Panc1 (cell line): ENCODE data around the gene LRCH1. TPM values are rescaled to one million over a fixed set of nuclear protein-coding genes. Genes with fewer than 3 reads are reported as not detected.

ENCODE experiments used
- ATAC-seq: fragments of 200-7000 bp; cut with Tn5 transposase; 2 replicates; pipeline ENCODE4 v1.9.1; 2020; ENCODE audit warnings: mild to moderate bottlenecking, moderate library complexity
- BruUV-seq: library from RNA; stranded (reverse); fragments of 400-500 nt; replicated peaks from 2 replicates; lab custom pipeline; 2021; lab: Mats Ljungman, UMichigan
- CTCF ChIA-PET: fragments of 300-600 bp; sonication (Branson Sonifier 250); formaldehyde crosslinking; loops from one replicate; lab custom pipeline; 2022; ENCODE audit warnings: antibody characterized with exemption; lab: Charles Lee
- POLR2A ChIA-PET: fragments of 300-600 bp; sonication (Branson Sonifier 250); formaldehyde crosslinking; loops from one replicate; lab custom pipeline; 2022; ENCODE audit warnings: antibody characterized with exemption; lab: Charles Lee
- DNase-seq: peaks from one replicate; pipeline ENCODE4 v3.0.0-alpha.2; 2010; ENCODE audit warnings: low read depth, low spot score
- H3K27ac ChIP-seq: 2 replicates; pipeline ENCODE4 v1.5.1; 2011; ENCODE audit warnings: mild to moderate bottlenecking, low read length, inconsistent platforms
- H3K27me3 ChIP-seq: fragments of 200-500 bp; sonication (Bioruptor generic); 2 replicates; pipeline ENCODE4 v1.6.0; 2014; ENCODE audit warnings: low read length, inconsistent platforms; ENCODE audit not compliant: control insufficient read depth, insufficient read depth
- H3K36me3 ChIP-seq: fragments of 200-500 bp; sonication (Bioruptor generic); 2 replicates; pipeline ENCODE4 v1.5.1; 2014; ENCODE audit warnings: inconsistent platforms, mild to moderate bottlenecking, low read length, moderate library complexity; ENCODE audit not compliant: control insufficient read depth, insufficient read depth
- H3K4me1 ChIP-seq: 2 replicates; pipeline ENCODE4 v1.5.1; 2011; ENCODE audit warnings: inconsistent platforms, mild to moderate bottlenecking, low read length, moderate library complexity; ENCODE audit not compliant: control insufficient read depth, insufficient read depth
- H3K4me3 ChIP-seq, 2 experiments: 2 replicates each; pipeline ENCODE4 v1.5.1; 2011 to 2012; ENCODE audit warnings: low read depth in 2 of 2, low read length in 2 of 2, mild to moderate bottlenecking in 2 of 2, inconsistent platforms in 1 of 2, moderate library complexity in 1 of 2
- H3K9me3 ChIP-seq: fragments of 200-500 bp; sonication (Bioruptor generic); 2 replicates; pipeline ENCODE4 v1.5.1; 2014; ENCODE audit warnings: low read depth, mild to moderate bottlenecking, inconsistent platforms, low read length, moderate library complexity; ENCODE audit not compliant: control insufficient read depth, insufficient read depth
- CTCF ChIP-seq: fragments of 450-650 bp; IDR thresholded peaks from 2 replicates; pipeline ENCODE4 v1.5.1; 2017; ENCODE audit warnings: mild to moderate bottlenecking
- POLR2AphosphoS5 ChIP-seq: IDR thresholded peaks from 2 replicates; pipeline ENCODE4 v1.6.1; 2012; ENCODE audit warnings: mild to moderate bottlenecking, low read depth, low read length, moderate library complexity
- REST ChIP-seq, 2 experiments: IDR thresholded peaks; 2 replicates each; pipeline ENCODE4 v1.6.1; 2011 to 2012; ENCODE audit warnings: low read depth in 2 of 2, control low read depth in 1 of 2, low read length in 1 of 2, mild to moderate bottlenecking in 1 of 2, moderate library complexity in 1 of 2; ENCODE audit not compliant: insufficient read depth in 1 of 2
- SIN3A ChIP-seq: IDR thresholded peaks from 2 replicates; pipeline ENCODE4 v1.6.1; 2012; ENCODE audit warnings: low read depth, mild to moderate bottlenecking, low read length, moderate library complexity, borderline replicate concordance; ENCODE audit not compliant: insufficient read depth
- TCF7L2 ChIP-seq: IDR thresholded peaks from 2 replicates; pipeline ENCODE4 v1.6.1; 2011; ENCODE audit warnings: mild to moderate bottlenecking, low read depth, low read length, inconsistent platforms
- in situ Hi-C: cut with HindIII; loops from 2 replicates; pipeline ENCODE4 v1.10.0; 2016; ENCODE audit warnings: low sequenced_read_pairs, low pct_unique_long_range_greater_than_20kb
- intact Hi-C: fragments of 100-400 bp; cut with micrococcal nuclease; formaldehyde crosslinking; loops from one replicate; pipeline ENCODE4 v1.10.0; 2022; ENCODE audit not compliant: unreplicated experiment
- total RNA-seq: library from RNA; stranded (reverse); gene quantifications from one replicate; pipeline ENCODE4 v1.2.1, GENCODE V29; 2021; ENCODE audit not compliant: unreplicated experiment

The LRCH1 gene
- total RNA-seq, 1 experiment from 2014 or later, result 7.9 TPM

DNA sequence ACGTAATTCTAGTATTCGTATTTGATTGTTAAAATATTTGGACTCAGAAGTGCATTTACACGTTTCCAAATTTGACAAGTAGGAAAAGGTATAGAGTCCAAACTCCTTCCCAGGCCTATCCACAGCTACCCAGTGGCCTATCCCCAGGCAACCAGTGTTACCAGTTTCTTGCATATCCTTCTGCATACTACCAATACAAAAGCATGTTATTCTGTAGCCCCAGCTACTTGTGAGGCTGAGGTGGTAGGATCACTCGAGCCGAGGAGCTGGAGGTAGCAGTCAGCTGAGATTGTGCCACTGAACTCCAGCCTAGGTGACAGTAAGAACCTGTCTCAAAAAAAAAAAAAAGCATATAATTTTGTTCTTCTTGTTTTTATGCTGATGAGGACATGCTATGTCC is 67.1 kb downstream of the LRCH1 start:
- no peak for ATAC-seq
- Histone ChIP-seq H3K9me3 (no peaks in the 10 kb centered on the region), H3K27ac (no peak overlapping the region), H3K4me3 (no peak overlapping the region), H3K27me3 (no peaks in the 10 kb centered on the region), H3K36me3 (no peaks in the 10 kb centered on the region), H3K4me1 (no peaks in the 10 kb centered on the region; the same call in 1 of the 2 replicates)
- BruUV-seq, result no TSS peak
- in situ Hi-C loops (no loop called here), intact Hi-C loops (no loop called here)
- ChIA-PET POLR2A (no interaction called here), CTCF (interaction anchor here (0.5 kb wide), 1 partner anchor 68 kb away, joined by 5 read pairs; no protein-coding TSS in a partner anchor)
- DNase-seq, result no peak
- TF ChIP-seq TCF7L2 (no peak), CTCF (no peak), SIN3A (no peak), REST (IDR thresholded peaks at IDR 0.05; ENCODE audit: insufficient read depth in 1 of 2, low read depth in 2 of 2, low read length in 1 of 2) (no peak), POLR2AphosphoS5 (no peak)

- ChIA-PET POLR2A (no interaction called here), CTCF (no interaction called here)
- Histone ChIP-seq H3K27ac (no peak overlapping the region), H3K4me3 (no peak overlapping the region), H3K4me1 (no peaks in the 10 kb centered on the region; the same call in 1 of the 2 replicates), H3K9me3 (no peaks in the 10 kb centered on the region), H3K27me3 (no peaks in the 10 kb centered on the region), H3K36me3 (no peaks in the 10 kb centered on the region)
- in situ Hi-C loops (no loop called here), intact Hi-C loops (no loop called here)
- no peak for TF ChIP-seq POLR2AphosphoS5
- TF ChIP-seq SIN3A, result no peak
- TF ChIP-seq REST (IDR thresholded peaks at IDR 0.05; ENCODE audit: insufficient read depth in 1 of 2, low read depth in 2 of 2, low read length in 1 of 2), result no peak
- ATAC-seq, result no peak
- BruUV-seq, result no TSS peak
- no peak for DNase-seq
These were observed 67.5 kb downstream of the LRCH1 start for GRCh38 chr13:46620471-46620870.
